CD1c-positive myeloid dendritic cell (primary cell): ENCODE data around the gene CCDC61.

Experiments used
- DNase-seq: peaks from one replicate; pipeline ENCODE4 v3.0.0-alpha.2; 2016; ENCODE audit errors: extremely low spot score

CCDC61 gene, protein sequence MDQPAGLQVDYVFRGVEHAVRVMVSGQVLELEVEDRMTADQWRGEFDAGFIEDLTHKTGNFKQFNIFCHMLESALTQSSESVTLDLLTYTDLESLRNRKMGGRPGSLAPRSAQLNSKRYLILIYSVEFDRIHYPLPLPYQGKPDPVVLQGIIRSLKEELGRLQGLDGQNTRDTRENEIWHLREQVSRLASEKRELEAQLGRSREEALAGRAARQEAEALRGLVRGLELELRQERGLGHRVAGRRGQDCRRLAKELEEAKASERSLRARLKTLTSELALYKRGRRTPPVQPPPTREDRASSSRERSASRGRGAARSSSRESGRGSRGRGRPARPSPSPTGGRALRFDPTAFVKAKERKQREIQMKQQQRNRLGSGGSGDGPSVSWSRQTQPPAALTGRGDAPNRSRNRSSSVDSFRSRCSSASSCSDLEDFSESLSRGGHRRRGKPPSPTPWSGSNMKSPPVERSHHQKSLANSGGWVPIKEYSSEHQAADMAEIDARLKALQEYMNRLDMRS

DNA sequence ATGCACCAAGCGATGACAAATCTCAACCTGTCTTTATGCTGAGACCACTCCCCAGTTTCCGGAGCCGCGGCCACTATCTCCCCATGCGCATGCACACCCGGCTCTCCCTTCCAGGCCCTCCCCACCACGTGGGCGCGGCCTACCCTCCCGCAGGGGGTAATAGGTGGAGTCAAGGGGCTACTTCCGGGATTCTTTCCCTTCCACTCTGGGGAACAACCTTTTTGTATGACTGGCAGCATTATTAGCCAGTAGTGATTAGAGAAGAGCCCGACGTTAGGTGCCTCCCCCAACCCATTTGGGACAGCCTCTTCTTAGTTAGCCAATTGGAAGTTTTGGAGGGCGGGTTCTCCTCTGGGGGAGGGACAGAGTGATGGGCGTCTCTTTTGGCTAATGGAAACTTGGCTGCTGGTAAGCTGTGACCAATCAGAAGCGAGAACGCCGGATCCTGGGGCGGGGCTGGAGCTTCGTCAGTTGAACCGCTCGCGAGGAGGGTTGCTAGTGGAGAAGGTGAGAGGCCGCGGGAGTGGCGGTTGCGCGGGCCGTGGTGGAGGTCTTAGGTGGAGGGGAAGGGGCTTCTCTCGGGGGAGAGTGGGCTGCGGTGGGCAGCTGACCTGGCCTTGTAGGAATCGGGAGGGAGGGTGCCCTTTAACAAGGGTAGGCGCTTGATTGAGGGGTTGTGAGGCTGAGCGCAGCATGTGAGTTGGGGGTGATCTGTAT lies at the start of gene CCDC61:
Gene CCDC61, plus strand, starts transcription at position 470 of the 717 bp plus-strand sequence. CDS start 7,552 bp downstream, outside the sequence.
- peak; percentile 100 for DNase-seq

DNA sequence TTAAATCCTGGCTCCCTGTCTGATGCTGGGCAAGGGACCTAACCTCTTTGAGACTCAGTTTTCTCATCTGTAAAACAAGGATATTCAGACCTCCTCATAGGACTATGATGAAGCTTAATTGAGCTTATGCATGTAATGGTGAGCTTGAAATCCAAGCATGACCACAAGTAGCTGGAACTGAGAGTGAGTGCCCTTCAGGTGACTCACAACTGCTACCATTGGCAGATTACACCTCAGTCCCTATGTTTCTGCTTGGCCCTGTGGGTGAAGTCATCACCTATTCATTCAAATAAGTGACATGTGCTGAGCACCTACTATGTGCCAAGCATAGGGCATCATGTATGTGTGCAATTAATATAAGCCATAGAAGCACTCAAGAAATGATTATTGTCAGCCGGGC lies 47.3 kb upstream of the CCDC61 start:
- no peak for DNase-seq

DNA sequence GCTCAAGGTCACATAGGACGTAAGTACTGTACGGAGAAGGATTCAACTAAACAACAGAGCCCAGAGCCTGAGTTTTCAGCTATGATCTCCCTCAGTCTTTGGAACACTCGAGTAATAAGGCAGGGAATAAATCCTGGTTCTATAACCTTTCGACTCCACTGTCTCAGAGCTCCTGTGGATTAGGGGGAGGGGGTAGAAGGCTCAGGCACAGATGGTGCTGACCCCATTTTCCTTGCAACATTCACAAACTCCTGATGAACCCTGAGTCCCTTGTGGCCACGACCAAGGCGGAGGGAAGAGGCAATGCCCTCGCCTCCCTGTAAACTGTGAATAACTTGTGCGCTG lies 43.0 kb upstream of the CCDC61 start:
- DNase-seq = no peak

- DNase-seq = peak; percentile 56
Measured at GRCh38 chr19:45952686-45953505, 42.4 kb upstream of the CCDC61 start.

DNA sequence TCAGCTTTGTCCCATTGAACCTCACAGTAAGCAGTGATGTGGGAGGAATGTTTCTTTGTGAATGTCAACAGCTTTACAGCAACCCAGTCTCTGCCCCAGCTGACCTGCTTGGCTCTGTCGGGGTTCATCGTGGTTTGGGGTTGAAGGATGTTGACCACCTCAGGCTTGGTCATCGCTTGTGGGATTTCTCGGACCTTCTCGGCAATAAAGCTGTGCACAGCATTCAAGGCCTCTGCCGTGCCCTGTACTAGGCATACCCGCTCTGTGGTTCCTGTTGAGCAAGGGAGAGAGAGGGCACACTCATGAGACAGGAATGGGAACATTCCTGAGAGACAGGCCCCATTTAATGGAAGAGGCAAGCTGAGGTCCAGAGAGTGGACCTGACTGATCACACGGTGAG lies 41.6 kb upstream of the CCDC61 start:
- no peak for DNase-seq

DNA sequence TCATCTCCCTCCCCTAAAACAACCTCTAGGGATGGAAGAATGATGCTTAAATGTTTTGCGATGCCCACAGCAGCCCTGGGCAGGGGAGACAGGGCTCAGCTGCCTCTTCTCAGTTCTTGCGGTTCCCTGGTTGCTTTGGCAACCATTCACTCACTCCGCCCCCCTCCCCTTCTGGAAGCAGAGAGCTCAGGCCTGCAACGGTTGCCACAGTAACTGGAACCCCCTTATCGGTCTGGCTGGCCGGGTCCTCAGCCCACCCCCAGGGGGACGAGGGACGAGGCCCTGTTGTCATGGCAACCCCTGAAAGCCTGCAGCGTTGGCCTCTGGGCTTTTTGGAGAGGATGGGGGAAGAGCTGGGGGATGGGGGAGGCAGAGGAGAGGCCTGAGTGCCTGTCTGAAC lies 41.1 kb upstream of the CCDC61 start:
- DNase-seq = no peak

- no peak for DNase-seq
Measured at GRCh38 chr19:45955905-45956608, 39.2 kb upstream of the CCDC61 start.

- no peak for DNase-seq
Measured at GRCh38 chr19:45958320-45958719, 36.9 kb upstream of the CCDC61 start.

DNA sequence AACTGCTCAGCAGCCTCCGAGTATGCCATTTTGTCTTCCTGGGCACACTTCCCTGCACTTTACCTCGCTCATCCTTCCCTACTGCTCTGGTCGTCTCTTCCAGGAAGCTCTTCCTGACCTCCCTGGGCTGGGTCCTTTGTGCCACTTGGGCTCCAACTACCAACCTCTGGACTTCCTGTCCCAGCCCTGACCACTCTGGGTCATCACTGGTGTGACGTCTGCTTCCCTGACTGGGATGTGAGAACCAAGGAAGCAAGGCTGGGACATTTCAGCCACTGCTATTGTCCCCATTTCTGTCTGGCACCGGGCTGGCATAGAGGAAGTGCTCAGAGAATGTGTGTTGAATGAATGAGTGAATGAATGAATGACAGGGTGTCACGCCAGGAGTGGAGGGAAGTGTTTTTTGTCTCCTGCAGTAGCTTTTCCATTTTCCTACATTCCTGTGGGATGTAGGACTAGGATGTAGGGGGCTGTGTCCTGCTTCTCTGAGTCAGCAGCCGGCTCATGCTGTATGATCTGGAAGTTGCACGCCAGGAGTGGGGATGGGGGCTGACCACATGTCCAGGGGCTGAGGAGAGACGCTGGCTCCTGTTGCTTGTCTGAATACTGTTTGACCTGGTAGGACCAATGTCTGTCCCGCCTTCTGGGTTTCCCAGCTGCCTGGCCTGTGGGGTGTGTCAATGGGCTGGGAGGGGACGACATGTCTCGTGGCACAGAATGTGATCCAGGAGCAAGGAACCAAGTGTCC lies 36.3 kb upstream of the CCDC61 start:
- DNase-seq = no peak

DNA sequence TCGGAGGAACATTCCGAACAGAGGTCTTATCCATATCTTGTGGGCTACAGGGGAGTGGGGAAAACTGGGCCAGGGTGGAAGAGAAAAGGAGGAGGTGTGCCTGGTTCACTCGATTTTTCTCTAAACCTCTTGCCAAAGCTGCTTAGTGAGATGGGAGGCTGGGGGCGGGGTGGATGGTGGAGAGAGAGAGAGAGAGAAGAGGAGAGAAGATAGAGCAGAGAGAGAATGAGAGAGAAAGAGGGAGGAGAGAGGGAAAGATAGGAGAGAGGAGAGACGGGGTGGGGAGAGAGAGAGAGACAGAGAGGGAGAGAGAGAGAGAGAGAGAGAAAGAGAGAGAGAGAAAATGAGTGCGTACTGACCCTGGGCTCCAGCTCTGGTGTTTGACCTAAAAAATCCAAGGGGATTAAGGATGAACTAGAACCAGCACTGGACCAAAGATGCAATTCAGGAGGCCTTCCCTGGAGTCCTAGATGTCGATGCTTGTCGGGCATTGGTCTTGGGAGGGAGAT lies 35.7 kb upstream of the CCDC61 start:
- no peak for DNase-seq

DNA sequence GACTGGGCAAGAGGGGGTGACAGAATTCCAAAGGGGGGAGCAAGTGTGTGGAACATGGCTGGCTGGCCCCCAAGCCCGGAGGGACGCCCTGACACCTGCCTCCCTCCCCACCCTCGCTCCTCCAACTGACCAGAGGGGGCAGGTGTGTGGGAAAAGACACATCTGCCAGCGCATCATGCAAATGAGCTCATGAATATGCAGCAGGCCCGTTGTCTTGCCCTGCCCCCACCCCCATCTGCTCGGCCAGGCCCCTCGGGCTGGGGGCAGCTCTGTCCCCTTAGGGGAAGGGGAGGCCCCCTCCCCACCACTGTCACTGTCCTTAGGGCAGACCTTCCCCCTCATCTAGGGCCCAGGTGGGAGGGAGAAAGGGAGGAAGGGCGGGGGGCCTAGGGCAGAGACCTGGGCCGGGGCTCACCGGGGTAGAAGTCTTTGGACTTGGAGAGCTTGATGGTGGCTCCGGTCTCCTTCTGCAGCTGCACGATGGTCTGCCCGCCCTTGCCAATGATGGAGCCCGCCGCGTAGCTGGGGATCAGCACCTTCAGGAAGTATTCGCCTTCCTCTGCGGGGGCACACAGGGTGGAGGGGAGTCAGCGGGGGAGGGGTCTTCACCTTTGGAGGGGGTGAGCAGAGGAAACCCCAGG lies 34.6 kb upstream of the CCDC61 start:
- DNase-seq = no peak

- DNase-seq = no peak
Measured at GRCh38 chr19:45962021-45962420, 33.2 kb upstream of the CCDC61 start.

- DNase-seq = no peak
Measured at GRCh38 chr19:45967246-45967645, 28.0 kb upstream of the CCDC61 start.

GRCh38 chr19:45968626-45969025 lies 26.6 kb upstream of the CCDC61 start:
- DNase-seq = no peak

- DNase-seq = no peak
Measured at GRCh38 chr19:45969676-45970075, 25.6 kb upstream of the CCDC61 start.

DNA sequence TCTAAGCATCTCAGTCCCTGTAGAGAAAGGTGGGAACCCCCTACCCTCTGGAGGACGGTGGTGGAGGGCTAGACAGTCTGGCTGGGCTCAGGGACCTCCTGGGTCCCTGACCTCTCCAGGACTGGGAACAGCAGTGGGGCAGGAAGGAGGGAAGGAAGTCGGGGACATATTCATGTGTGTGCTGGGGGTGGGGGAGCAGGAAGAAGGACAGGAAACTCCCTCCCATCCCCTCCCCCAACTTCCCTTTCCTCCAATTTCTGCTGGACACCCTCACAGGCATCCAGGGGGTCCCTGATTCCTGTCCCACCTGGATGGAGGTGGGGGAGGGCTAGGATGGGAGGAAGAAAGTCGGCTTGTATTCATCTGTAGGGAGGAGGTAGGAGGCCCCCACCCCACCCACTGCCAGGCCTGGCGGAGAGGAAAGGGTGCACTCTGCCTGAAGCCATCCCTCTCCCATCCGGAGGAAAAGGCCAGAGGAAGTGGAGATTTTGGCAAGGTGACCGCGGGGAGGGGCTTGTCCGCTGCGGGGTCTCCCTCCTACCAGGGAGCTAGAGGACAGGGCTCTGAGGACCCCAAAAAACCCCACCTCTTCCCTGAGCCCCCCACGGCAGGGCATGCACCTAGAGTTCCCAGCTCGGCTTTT lies 23.9 kb upstream of the CCDC61 start:
- no peak for DNase-seq

DNA sequence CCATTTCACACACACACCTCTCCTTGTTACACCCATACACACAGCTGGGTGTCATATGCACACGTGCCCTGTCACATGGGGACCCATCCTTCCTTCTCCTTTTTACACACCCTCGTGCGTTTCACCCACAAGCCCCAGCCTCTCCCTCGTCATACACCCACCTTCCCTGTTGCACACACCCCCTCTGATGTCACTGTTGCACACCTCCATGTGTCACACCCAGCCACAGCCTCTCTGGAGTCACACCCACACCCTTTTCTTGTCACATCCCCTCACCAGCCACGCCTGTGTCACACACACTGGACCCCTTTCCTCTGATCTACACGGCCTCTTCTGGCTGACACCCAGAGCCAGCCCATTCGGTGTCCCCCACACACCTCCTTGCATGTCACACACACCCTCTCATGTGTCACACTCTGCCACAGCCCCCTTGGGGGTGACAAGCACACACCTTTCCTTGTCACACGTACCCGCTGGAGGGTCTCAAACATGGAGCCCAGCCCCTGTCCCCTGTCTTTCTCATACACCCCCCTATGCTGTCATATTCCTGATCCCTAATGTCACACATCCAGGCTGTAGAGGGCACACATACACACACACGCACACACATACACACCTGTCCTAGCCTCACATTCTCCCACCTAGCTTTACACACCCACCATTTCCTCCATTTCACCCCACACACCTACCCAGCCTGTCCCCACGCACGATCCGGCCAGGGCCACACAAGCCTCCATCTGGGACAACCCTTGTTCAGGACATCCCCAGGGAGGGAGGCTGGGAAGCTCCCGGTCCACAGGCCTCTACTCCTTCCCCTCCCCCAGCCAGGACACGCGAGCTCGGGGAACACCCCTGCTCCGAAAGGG lies 23.0 kb upstream of the CCDC61 start:
- DNase-seq = peak; percentile 73

GRCh38 chr19:45972947-45973540 lies 22.2 kb upstream of the CCDC61 start:
- DNase-seq = no peak
